Breast epithelium (tissue), 3 donors: ENCODE measurements around the gene IRAG1.

Source experiments
- CTCF ChIP-seq, 3 donors: fragments of 450-650 bp; IDR thresholded peaks; one replicate each; pipeline ENCODE4 v1.5.1; 2016 to 2017; ENCODE audit warnings: antibody characterized with exemption in 3 of 3, mild to moderate bottlenecking in 3 of 3, moderate library complexity in 3 of 3
- POLR2A ChIP-seq: fragments of 450-650 bp; IDR thresholded peaks from one replicate; pipeline ENCODE4 v1.6.1; 2016; ENCODE audit warnings: antibody characterized with exemption, mild to moderate bottlenecking, moderate library complexity
- POLR2AphosphoS5 ChIP-seq, 3 donors: sonication (generic); formaldehyde crosslinking; IDR thresholded peaks; one replicate each; pipeline ENCODE4 v1.6.1; 2017; ENCODE audit warnings: antibody characterized with exemption in 3 of 3

DNA sequence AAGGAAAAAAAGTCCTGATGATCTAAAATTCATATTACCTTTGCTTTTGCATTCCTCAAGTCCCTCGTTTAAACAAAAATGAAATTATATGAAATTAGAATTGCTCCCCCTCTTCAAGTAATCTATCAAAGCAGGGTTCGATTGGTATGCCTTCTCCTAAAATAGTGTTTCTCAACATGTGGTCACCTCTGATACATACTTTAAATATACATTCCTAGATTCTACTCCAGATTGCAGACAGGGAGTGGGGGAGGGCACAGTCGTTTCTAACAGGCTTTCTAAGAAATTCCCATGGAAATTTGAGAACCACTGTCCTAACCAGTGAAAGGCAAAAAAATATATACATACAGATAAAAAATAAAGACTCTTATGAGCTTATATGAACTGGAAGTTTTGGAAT, 22.6 kb upstream of the IRAG1 start:
- TF ChIP-seq POLR2A (no peak), CTCF (IDR thresholded peaks at IDR 0.05) (no peak), POLR2AphosphoS5 (IDR thresholded peaks at IDR 0.05) (no peak)
